Neural cell (in vitro differentiated cells): ENCODE results near the gene DOK4. TPM values are rescaled to one million over a fixed set of nuclear protein-coding genes. Genes with fewer than 3 reads are reported as not detected.
A peak's percentile ranks its signal among the peaks of the same experiment; 100 is the strongest.

Experiments
- H2AFZ ChIP-seq: fragments of 200-600, 300-800 bp; sonication (generic), shearing (Covaris generic); 2 replicates; pipeline ENCODE4 v1.6.0; 2014; ENCODE audit warnings: low read depth, mild to moderate bottlenecking, antibody characterized with exemption, low read length, moderate library complexity
- H3F3A ChIP-seq: fragments of 200-600 bp; shearing (Covaris generic); 2 replicates; pipeline ENCODE4 v1.6.1; 2016; ENCODE audit warnings: mild to moderate bottlenecking, moderate library complexity, mixed read lengths, antibody characterized with exemption, low read length; ENCODE audit not compliant: insufficient read depth, poor library complexity, severe bottlenecking
- H3K27ac ChIP-seq: fragments of 200-600, 300-800 bp; sonication (generic), shearing (Covaris generic); 2 replicates; pipeline ENCODE4 v1.5.1; 2014; ENCODE audit warnings: mild to moderate bottlenecking, low read length, moderate library complexity
- H3K27me3 ChIP-seq: fragments of 300-800, 200-600 bp; sonication (generic), shearing (Covaris generic); 2 replicates; pipeline ENCODE4 v1.6.0; 2014; ENCODE audit warnings: mild to moderate bottlenecking, low read depth, low read length, moderate library complexity; ENCODE audit not compliant: insufficient read depth
- H3K36me3 ChIP-seq: fragments of 300-800, 200-600 bp; sonication (generic), shearing (Covaris generic); 2 replicates; pipeline ENCODE4 v1.5.1; 2014; ENCODE audit warnings: mild to moderate bottlenecking, antibody characterized with exemption, low read length, moderate library complexity; ENCODE audit not compliant: insufficient read depth
- H3K4me2 ChIP-seq: fragments of 300-800, 200-600 bp; sonication (generic), shearing (Covaris generic); 2 replicates; pipeline ENCODE4 v1.6.0; 2014; ENCODE audit warnings: mild to moderate bottlenecking, low read length
- H3K4me3 ChIP-seq: fragments of 300-800, 200-600 bp; sonication (generic), shearing (Covaris generic); 2 replicates; pipeline ENCODE4 v1.5.1; 2014; ENCODE audit warnings: mild to moderate bottlenecking, low read length, moderate library complexity
- H3K79me2 ChIP-seq: fragments of 200-600 bp; shearing (Covaris generic); replicated peaks from 2 replicates; pipeline ENCODE4 v1.6.0; 2014; ENCODE audit warnings: mild to moderate bottlenecking, low read length, moderate library complexity; ENCODE audit not compliant: insufficient read depth
- H3K9ac ChIP-seq: fragments of 300-800, 200-600 bp; sonication (generic), shearing (Covaris generic); 2 replicates; pipeline ENCODE4 v1.6.1; 2016; ENCODE audit warnings: mild to moderate bottlenecking, low read length, mixed read lengths
- H3K9me2 ChIP-seq: fragments of 200-600 bp; shearing (Covaris generic); 2 replicates; pipeline ENCODE4 v1.6.1; 2016; ENCODE audit warnings: mild to moderate bottlenecking, low read length, mixed read lengths; ENCODE audit not compliant: insufficient read depth
- H3K9me3 ChIP-seq: fragments of 200-600, 300-800 bp; sonication (generic), shearing (Covaris generic); 2 replicates; pipeline ENCODE4 v1.6.1; 2016; ENCODE audit warnings: mild to moderate bottlenecking, mixed run types, low read length, moderate library complexity, mixed read lengths
- H4K20me1 ChIP-seq: fragments of 200-600 bp; shearing (Covaris generic); 2 replicates; pipeline ENCODE4 v1.6.1; 2016; ENCODE audit warnings: mild to moderate bottlenecking, mixed run types; ENCODE audit not compliant: insufficient read depth
- EP300 ChIP-seq: fragments of 450-650 bp; conservative IDR thresholded peaks from 2 replicates; pipeline ENCODE4 v1.6.1; 2014; ENCODE audit warnings: antibody characterized with exemption, mild to moderate bottlenecking, moderate library complexity; ENCODE audit not compliant: poor library complexity, severe bottlenecking
- EZH2 ChIP-seq: fragments of 200-600, 300-800 bp; shearing (Covaris generic), sonication (generic); IDR thresholded peaks from 2 replicates; pipeline ENCODE4 v1.6.1; 2014; ENCODE audit warnings: antibody characterized with exemption, low read length, borderline replicate concordance, mild to moderate bottlenecking; ENCODE audit not compliant: insufficient read depth, poor library complexity, severe bottlenecking
- MXI1 ChIP-seq: fragments of 450-650 bp; conservative IDR thresholded peaks from 2 replicates; pipeline ENCODE4 v1.6.1; 2014; ENCODE audit warnings: antibody characterized with exemption, mild to moderate bottlenecking; ENCODE audit not compliant: poor library complexity, severe bottlenecking
- POLR2AphosphoS5 ChIP-seq: IDR thresholded peaks from 2 replicates; pipeline ENCODE4 v1.6.1; 2012
- RAD21 ChIP-seq: fragments of 450-650 bp; conservative IDR thresholded peaks from 2 replicates; pipeline ENCODE4 v1.6.1; 2014; ENCODE audit warnings: antibody characterized with exemption, mild to moderate bottlenecking, moderate library complexity
- SMC3 ChIP-seq: fragments of 450-650 bp; conservative IDR thresholded peaks from 2 replicates; pipeline ENCODE4 v1.6.1; 2014; ENCODE audit warnings: antibody characterized with exemption, mild to moderate bottlenecking, moderate library complexity; ENCODE audit not compliant: poor library complexity
- TAF1 ChIP-seq: IDR thresholded peaks from 2 replicates; pipeline ENCODE4 v1.6.1; 2012; ENCODE audit warnings: low read depth
- polyA plus RNA-seq: library from polyadenylated mRNA; depleted of rRNA; stranded (reverse); fragments of >200 nt; gene quantifications from 2 replicates; pipeline ENCODE4 v1.2.3, GENCODE V29; 2014
- TF ChIP-seq, protein P1 (sequence below): IDR thresholded peaks from 2 replicates; pipeline ENCODE4 v1.6.1; 2012; ENCODE audit warnings: borderline replicate concordance
- TF ChIP-seq, protein P2 (sequence below): fragments of 450-650 bp; IDR thresholded peaks from 2 replicates; pipeline ENCODE4 v1.5.1; 2014; ENCODE audit warnings: antibody characterized with exemption, mild to moderate bottlenecking, moderate library complexity; ENCODE audit not compliant: poor library complexity, severe bottlenecking

The DOK4 gene
- polyA plus RNA-seq, 1 donor from 2014 or later, result 214 TPM

DNA sequence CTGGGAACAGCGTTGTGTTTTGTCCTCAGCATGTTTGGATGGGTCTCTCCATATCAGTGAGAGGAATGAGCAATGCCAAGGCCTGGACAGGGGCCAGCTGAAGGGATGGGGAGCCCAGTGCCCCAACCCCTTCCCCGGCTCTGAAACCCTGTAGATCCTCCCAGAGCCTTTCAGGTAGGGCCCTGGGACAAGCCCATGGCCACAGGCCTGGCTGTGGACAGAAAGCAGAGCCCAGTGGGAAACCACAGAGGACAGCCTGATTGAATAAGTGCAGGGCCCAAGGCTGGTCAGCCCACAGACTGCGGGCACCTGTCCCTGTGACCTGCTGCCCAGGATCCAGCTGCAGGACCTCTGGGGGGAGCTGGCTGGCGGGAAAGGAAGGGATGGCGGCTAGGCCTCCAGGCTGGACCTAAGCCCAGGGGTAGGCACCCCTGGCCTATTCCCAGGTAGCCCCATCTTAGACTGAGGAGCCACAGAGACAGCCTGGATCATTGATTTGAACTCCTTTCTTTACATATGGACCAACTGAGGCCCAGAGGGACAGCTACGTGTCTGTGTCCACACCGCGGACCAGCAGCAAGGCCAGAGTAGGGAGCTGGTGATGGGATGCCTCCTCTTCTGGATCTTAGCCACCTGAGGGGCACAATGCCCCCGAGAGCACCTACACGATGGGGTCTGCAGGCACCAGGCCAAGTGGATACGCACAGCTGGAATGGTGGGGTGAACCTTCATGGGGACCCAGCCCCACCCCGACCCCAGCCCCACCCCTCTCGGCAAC lies 48.8 kb upstream of the DOK4 start:
- Histone ChIP-seq H3K27ac (no peak overlapping the region), H3K4me3 (peak overlapping the region; percentile 72)

DNA sequence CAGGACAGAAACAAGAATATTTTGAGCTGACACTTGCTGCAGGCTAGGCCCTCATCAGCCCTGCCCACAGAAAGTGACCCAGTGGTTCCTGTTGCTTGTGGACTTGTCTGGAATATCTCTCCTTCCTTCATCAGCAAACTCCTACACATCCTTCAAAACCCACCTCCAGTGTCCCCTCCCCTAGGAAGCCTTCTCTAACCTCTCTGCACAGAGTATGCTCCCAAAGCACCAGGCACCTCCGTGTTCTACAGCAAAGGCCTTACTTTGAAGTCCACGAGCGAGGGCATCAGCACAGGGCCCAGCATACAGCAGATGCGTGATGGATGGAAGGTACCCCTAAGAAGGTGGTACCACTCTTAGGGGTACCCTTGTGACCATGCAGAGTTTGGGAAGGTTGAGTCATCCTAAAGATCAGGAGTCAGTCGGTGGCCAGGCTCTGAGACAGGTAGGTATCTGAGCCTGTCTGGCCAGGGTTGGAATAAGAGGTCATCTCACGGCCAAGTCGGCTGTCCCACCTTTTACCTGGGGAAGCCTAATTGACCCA lies 48.1 kb upstream of the DOK4 start:
- Histone ChIP-seq H3K27me3 (peaks cover 21% of the 10 kb centered on the region), H3F3A (peaks cover 5% of the 10 kb centered on the region), H4K20me1 (no peaks in the 10 kb centered on the region), H3K36me3 (no peaks in the 10 kb centered on the region), H3K27ac (no peak overlapping the region), H3K9ac (no peak overlapping the region), H3K9me3 (no peaks in the 10 kb centered on the region), H3K9me2 (no peaks in the 10 kb centered on the region), H3K4me2 (no peak overlapping the region), H3K79me2 (no peaks in the 10 kb centered on the region), H2AFZ (no peak overlapping the region), H3K4me3 (no peak overlapping the region)
- no peak for TF ChIP-seq MXI1
- no peak for TF ChIP-seq SMC3
- TF ChIP-seq, protein P1, sequence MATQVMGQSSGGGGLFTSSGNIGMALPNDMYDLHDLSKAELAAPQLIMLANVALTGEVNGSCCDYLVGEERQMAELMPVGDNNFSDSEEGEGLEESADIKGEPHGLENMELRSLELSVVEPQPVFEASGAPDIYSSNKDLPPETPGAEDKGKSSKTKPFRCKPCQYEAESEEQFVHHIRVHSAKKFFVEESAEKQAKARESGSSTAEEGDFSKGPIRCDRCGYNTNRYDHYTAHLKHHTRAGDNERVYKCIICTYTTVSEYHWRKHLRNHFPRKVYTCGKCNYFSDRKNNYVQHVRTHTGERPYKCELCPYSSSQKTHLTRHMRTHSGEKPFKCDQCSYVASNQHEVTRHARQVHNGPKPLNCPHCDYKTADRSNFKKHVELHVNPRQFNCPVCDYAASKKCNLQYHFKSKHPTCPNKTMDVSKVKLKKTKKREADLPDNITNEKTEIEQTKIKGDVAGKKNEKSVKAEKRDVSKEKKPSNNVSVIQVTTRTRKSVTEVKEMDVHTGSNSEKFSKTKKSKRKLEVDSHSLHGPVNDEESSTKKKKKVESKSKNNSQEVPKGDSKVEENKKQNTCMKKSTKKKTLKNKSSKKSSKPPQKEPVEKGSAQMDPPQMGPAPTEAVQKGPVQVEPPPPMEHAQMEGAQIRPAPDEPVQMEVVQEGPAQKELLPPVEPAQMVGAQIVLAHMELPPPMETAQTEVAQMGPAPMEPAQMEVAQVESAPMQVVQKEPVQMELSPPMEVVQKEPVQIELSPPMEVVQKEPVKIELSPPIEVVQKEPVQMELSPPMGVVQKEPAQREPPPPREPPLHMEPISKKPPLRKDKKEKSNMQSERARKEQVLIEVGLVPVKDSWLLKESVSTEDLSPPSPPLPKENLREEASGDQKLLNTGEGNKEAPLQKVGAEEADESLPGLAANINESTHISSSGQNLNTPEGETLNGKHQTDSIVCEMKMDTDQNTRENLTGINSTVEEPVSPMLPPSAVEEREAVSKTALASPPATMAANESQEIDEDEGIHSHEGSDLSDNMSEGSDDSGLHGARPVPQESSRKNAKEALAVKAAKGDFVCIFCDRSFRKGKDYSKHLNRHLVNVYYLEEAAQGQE, result no peak
- TF ChIP-seq, protein P2, sequence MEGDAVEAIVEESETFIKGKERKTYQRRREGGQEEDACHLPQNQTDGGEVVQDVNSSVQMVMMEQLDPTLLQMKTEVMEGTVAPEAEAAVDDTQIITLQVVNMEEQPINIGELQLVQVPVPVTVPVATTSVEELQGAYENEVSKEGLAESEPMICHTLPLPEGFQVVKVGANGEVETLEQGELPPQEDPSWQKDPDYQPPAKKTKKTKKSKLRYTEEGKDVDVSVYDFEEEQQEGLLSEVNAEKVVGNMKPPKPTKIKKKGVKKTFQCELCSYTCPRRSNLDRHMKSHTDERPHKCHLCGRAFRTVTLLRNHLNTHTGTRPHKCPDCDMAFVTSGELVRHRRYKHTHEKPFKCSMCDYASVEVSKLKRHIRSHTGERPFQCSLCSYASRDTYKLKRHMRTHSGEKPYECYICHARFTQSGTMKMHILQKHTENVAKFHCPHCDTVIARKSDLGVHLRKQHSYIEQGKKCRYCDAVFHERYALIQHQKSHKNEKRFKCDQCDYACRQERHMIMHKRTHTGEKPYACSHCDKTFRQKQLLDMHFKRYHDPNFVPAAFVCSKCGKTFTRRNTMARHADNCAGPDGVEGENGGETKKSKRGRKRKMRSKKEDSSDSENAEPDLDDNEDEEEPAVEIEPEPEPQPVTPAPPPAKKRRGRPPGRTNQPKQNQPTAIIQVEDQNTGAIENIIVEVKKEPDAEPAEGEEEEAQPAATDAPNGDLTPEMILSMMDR, result no peak
- TF ChIP-seq TAF1, result no peak
- no peak for TF ChIP-seq RAD21
- no peak for TF ChIP-seq POLR2AphosphoS5
- no peak for TF ChIP-seq EP300
- no peak for TF ChIP-seq EZH2

More for the DNA sequence above, 48.8 kb upstream of the DOK4 start:
- no peaks in the 10 kb centered on the region for H4K20me1 ChIP-seq
- no peak overlapping the region for H3K9ac ChIP-seq
- peaks cover 5% of the 10 kb centered on the region for H3F3A ChIP-seq
- TF ChIP-seq EP300 (no peak), MXI1 (no peak), TAF1 (no peak), EZH2 (no peak), POLR2AphosphoS5 (no peak)
- TF ChIP-seq, protein P2, result no peak
- TF ChIP-seq, protein P1, result no peak
- H3K4me2 ChIP-seq, result no peak overlapping the region
- peaks cover 14% of the 10 kb centered on the region for H3K27me3 ChIP-seq
- H3K36me3 ChIP-seq, result no peaks in the 10 kb centered on the region
- H3K9me2 ChIP-seq, result no peaks in the 10 kb centered on the region
- no peak overlapping the region for H2AFZ ChIP-seq
- no peaks in the 10 kb centered on the region for H3K9me3 ChIP-seq
- no peaks in the 10 kb centered on the region for H3K79me2 ChIP-seq
